HepG2 (cell line): ENCODE measurements around the gene ADCY7. TPM values are rescaled to one million over a fixed set of nuclear protein-coding genes. Genes with fewer than 3 reads are reported as not detected.

Source experiments
- ATAC-seq: fragments of 200-7000 bp; cut with Tn5 transposase; 3 replicates; pipeline ENCODE4 v1.9.1; 2020; ENCODE audit warnings: mild to moderate bottlenecking, moderate library complexity
- BruUV-seq: library from RNA; stranded (reverse); fragments of 400-500 nt; replicated peaks from 2 replicates; lab custom pipeline; 2021; lab: Mats Ljungman, UMichigan
- CTCF ChIA-PET: fragments of 300-600 bp; formaldehyde crosslinking; extraction: SDS; loops from one replicate; lab custom pipeline; 2021; ENCODE audit warnings: low total read pairs, inconsistent platforms, low intra/inter-chr PET ratio; lab: Yijun Ruan, JAX
- POLR2A ChIA-PET: fragments of 350-600 bp; sonication (Branson Sonifier 250); formaldehyde crosslinking; loops from one replicate; lab custom pipeline; 2020; ENCODE audit warnings: antibody characterized with exemption, inconsistent platforms; lab: Yijun Ruan, JAX
- DNase-seq: peaks from one replicate; pipeline ENCODE4 v3.0.0-alpha.2; 2015; ENCODE audit warnings: low spot score
- FAIRE-seq: peaks from 3 replicates; lab custom pipeline; 2011; peaks lifted over from hg19 to GRCh38; lab: Jason Lieb, UNC
- H2AFZ ChIP-seq: one replicate; pipeline ENCODE4 v1.6.1; 2011; ENCODE audit warnings: low read length, inconsistent platforms
- H3K27ac ChIP-seq: fragments of 300-600 bp; 3 replicates; pipeline ENCODE4 v1.8.0; 2011; ENCODE audit warnings: mixed run types, mild to moderate bottlenecking, mixed read lengths, low read length, inconsistent platforms; ENCODE audit not compliant: insufficient read depth; ENCODE audit errors: extremely low read length
- H3K27me3 ChIP-seq, 2 experiments: fragments of 200-600 bp in 1 of 2; 2 replicates in 1 of 2; 3 replicates in 1 of 2; pipeline versions ENCODE4 v1.6.0 to v1.8.0; 2011; ENCODE audit warnings: low read length in 2 of 2, mild to moderate bottlenecking in 2 of 2, moderate library complexity in 2 of 2, inconsistent platforms in 1 of 2; ENCODE audit not compliant: insufficient read depth in 2 of 2, control insufficient read depth in 1 of 2
- H3K36me3 ChIP-seq, 2 experiments: fragments of 200-600 bp in 1 of 2; replicated peaks in 1 of 2; 2 replicates in 1 of 2; 3 replicates in 1 of 2; pipeline versions ENCODE4 v1.5.1 to v1.8.0; 2011; ENCODE audit warnings: low read length in 2 of 2, inconsistent platforms in 1 of 2; ENCODE audit not compliant: insufficient read depth in 2 of 2, control insufficient read depth in 1 of 2
- H3K4me1 ChIP-seq: 2 replicates; pipeline ENCODE4 v1.5.1; 2012; ENCODE audit warnings: low read length, inconsistent platforms; ENCODE audit not compliant: insufficient read depth
- H3K4me2 ChIP-seq: 2 replicates; pipeline ENCODE4 v1.6.0; 2011; ENCODE audit warnings: low read depth, low read length, inconsistent platforms
- H3K4me3 ChIP-seq, 3 experiments: fragments of 200-600 bp in 1 of 3; sonication (generic), shearing (Covaris generic) in 1 of 3; replicated peaks in 1 of 3; 2 replicates each; pipeline ENCODE4 v1.5.1; 2011 to 2016; ENCODE audit warnings: low read length in 3 of 3, inconsistent platforms in 2 of 3, low read depth in 2 of 3, mild to moderate bottlenecking in 2 of 3, control low read depth in 1 of 3, mixed read lengths in 1 of 3; ENCODE audit not compliant: insufficient read depth in 1 of 3
- H3K79me2 ChIP-seq: one replicate; pipeline ENCODE4 v1.6.1; 2011; ENCODE audit warnings: low read length, inconsistent platforms; ENCODE audit not compliant: insufficient read depth
- H3K9ac ChIP-seq: 2 replicates; pipeline ENCODE4 v1.6.0; 2011; ENCODE audit warnings: mild to moderate bottlenecking, low read depth, low read length, inconsistent platforms; ENCODE audit not compliant: insufficient read depth
- H3K9me3 ChIP-seq: 2 replicates; pipeline ENCODE4 v1.5.1; 2012; ENCODE audit warnings: mild to moderate bottlenecking, low read length
- H4K20me1 ChIP-seq: 2 replicates; pipeline ENCODE4 v1.6.0; 2011; ENCODE audit warnings: inconsistent platforms, mild to moderate bottlenecking, low read length, moderate library complexity; ENCODE audit not compliant: insufficient read depth
- TBX3 ChIP-seq: fragments of 450-650 bp; IDR thresholded peaks from 2 replicates; pipeline ENCODE4 v1.6.1; 2017; ENCODE audit warnings: antibody characterized with exemption, mild to moderate bottlenecking, inconsistent platforms, borderline replicate concordance
- ZNF260 ChIP-seq: sonication (generic); formaldehyde crosslinking; IDR thresholded peaks from 2 replicates; pipeline ENCODE4 v1.4.0; 2020; ENCODE audit warnings: missing genetic modification reagents, low read depth, mild to moderate bottlenecking, borderline replicate concordance
- ZNF775 ChIP-seq: sonication (generic); formaldehyde crosslinking; IDR thresholded peaks from 2 replicates; pipeline ENCODE4 v1.4.0; 2020; ENCODE audit warnings: missing genetic modification reagents, mild to moderate bottlenecking, moderate library complexity, borderline replicate concordance
- WGBS: methylation state at CpG from one replicate; pipeline ENCODE4 v1.1.6; 2017; ENCODE audit warnings: low lambda C conversion rate; 5-methylcytosine and 5-hydroxymethylcytosine counted together
- in situ Hi-C: cut with HindIII; loops from 2 replicates; pipeline ENCODE4 v1.10.0; 2017; ENCODE audit warnings: low pct_unique_long_range_greater_than_20kb; ENCODE audit not compliant: extremely low pct_ligation_motif_present
- intact Hi-C: fragments of 100-400 bp; cut with micrococcal nuclease; formaldehyde crosslinking; loops from one replicate; pipeline ENCODE4 v1.10.0; 2022; ENCODE audit not compliant: unreplicated experiment
- polyA plus RNA-seq, 8 experiments: library from polyadenylated mRNA; depleted of rRNA in 3 of 8; stranded (reverse) in 7 of 8; unstranded in 1 of 8; fragments of >200 nt; fragmentation: Illumina TruSeq in 4 of 8; extraction: Trizol in 4 of 8; gene quantifications; 2 replicates each; pipeline versions ENCODE4 v1.2.1 to v1.2.3, GENCODE V29; 2011 to 2016; ENCODE audit warnings: low read depth in 4 of 8, missing spikeins in 1 of 8, mixed read lengths in 1 of 8; ENCODE audit not compliant: insufficient read depth in 1 of 8
- total RNA-seq, 5 experiments: library from RNA; depleted of rRNA; stranded (reverse); fragments of >200 nt; fragmentation: Illumina TruSeq; extraction: Trizol; gene quantifications; 2 replicates each; pipeline ENCODE4 v1.2.3, GENCODE V29; 2016; ENCODE audit warnings: low read depth in 1 of 5
- TF ChIP-seq, protein P1 (sequence below): sonication (generic); formaldehyde crosslinking; IDR thresholded peaks from 2 replicates; pipeline ENCODE4 v1.8.0; 2022; ENCODE audit warnings: low read depth, missing genetic modification reagents
- TF ChIP-seq, protein P2 (sequence below): sonication (generic); formaldehyde crosslinking; IDR thresholded peaks from 2 replicates; pipeline ENCODE4 v1.5.0; 2020; ENCODE audit warnings: mild to moderate bottlenecking, missing genetic modification reagents

ADCY7 gene
- total and polyA plus RNA-seq, 2 of the 13 experiments (the other 11 are each of a cell fraction or from before 2014, with no cell fraction given), result 2.2 to 4.3 TPM

DNA sequence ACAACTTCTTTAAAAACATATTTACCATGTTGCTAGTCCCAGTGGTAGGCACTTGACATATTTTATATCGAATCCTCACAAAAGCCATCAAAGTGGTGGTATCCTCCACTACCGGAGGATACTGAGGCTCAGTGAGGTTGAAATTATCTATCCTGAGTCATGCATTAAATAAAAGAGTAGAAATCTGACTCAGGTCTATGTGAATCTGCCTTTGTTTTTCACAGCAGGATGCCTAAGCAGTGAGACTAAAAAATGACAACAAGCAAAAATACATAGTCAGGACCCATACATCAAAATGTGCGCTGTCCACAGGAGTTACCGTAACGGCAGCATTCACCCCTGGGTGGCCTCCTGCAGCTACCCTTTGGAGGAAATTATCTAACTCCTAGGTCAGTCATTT lies 84.8 kb downstream of the ADCY7 start:
- TF ChIP-seq TBX3 (no peak), ZNF775 (CRISPR knock-in tag) (no peak), ZNF260 (CRISPR knock-in tag) (no peak)
- TF ChIP-seq, protein P1, sequence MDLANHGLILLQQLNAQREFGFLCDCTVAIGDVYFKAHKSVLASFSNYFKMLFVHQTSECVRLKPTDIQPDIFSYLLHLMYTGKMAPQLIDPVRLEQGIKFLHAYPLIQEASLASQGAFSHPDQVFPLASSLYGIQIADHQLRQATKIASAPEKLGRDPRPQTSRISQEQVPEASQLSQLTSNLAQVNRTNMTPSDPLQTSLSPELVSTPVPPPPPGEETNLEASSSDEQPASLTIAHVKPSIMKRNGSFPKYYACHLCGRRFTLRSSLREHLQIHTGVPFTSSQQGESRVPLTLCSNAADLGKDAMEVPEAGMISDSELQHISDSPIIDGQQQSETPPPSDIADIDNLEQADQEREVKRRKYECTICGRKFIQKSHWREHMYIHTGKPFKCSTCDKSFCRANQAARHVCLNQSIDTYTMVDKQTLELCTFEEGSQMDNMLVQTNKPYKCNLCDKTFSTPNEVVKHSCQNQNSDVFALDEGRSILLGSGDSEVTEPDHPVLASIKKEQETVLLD (CRISPR knock-in tag), result no peak
- TF ChIP-seq, protein P2, sequence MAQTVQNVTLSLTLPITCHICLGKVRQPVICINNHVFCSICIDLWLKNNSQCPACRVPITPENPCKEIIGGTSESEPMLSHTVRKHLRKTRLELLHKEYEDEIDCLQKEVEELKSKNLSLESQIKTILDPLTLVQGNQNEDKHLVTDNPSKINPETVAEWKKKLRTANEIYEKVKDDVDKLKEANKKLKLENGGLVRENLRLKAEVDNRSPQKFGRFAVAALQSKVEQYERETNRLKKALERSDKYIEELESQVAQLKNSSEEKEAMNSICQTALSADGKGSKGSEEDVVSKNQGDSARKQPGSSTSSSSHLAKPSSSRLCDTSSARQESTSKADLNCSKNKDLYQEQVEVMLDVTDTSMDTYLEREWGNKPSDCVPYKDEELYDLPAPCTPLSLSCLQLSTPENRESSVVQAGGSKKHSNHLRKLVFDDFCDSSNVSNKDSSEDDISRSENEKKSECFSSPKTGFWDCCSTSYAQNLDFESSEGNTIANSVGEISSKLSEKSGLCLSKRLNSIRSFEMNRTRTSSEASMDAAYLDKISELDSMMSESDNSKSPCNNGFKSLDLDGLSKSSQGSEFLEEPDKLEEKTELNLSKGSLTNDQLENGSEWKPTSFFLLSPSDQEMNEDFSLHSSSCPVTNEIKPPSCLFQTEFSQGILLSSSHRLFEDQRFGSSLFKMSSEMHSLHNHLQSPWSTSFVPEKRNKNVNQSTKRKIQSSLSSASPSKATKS (CRISPR knock-in tag), result no peak
- TF ChIP-seq, all 625 proteins: peak for 0
- Histone ChIP-seq H3K4me2 (no peak overlapping the region), H4K20me1 (peaks cover 8% of the 10 kb centered on the region; the same call in 1 of the 2 replicates), H3K4me1 (no peaks in the 10 kb centered on the region), H3K36me3 (peaks cover 16 to 55% of the 10 kb centered on the region in 2 experiments), H3K27me3 (no peaks in the 10 kb centered on the region), H3K27ac (no peak overlapping the region), H2AFZ (no peak overlapping the region), H3K4me3 (no peak overlapping the region), H3K79me2 (peaks cover 6% of the 10 kb centered on the region), H3K9me3 (0 out of 2 replicates have a peak, but pooled peaks cover 4% of the 10 kb centered on the region), H3K9ac (no peak overlapping the region)
- ChIA-PET CTCF (no interaction called here), POLR2A (no interaction called here)
- in situ Hi-C loops (loop anchor here (25.0 kb wide), 1 partner anchor 314 kb away; the partner anchor contains the start of gene CNEP1R1), intact Hi-C loops (loop anchor here (10.0 kb wide), 2 partner anchors 216 to 326 kb away; partner anchors contain the start of gene CNEP1R1)
- no TSS peak for BruUV-seq
- FAIRE-seq, result no peak
- no peak for ATAC-seq
- no peak for DNase-seq
- 99% methylated on average over 5 of the region's 5 CpGs for WGBS
